ENCODE measurements around the gene WFIKKN1.

- TF ChIP-seq CTCF (IDR thresholded peaks at IDR 0.05; ENCODE audit: insufficient read depth, low read depth, low read length) (no peak), EZH2 (IDR thresholded peaks at IDR 0.05; ENCODE audit: insufficient read depth, low read length) (no peak)
Observed at GRCh38 chr16:661184-661821, 30.5 kb downstream of the WFIKKN1 start.
